ENCODE results near the gene SNRPN.
"Not testable (repeated sequence)": the region's sequence is repeated elsewhere in the genome, so short reads cannot be mapped to it uniquely, and the experiment has no call there.

Gene SNRPN

GRCh38 chr15:24971772-24972171 is 17.0 kb downstream of the SNRPN start:
- DNase-seq, result no peak

GRCh38 chr15:24972707-24973106 is 17.9 kb downstream of the SNRPN start:
- not testable (repeated sequence) for DNase-seq

- no peak for DNase-seq
Measured at GRCh38 chr15:24976932-24977331, 22.1 kb downstream of the SNRPN start.

GRCh38 chr15:24977686-24978085 is 22.9 kb downstream of the SNRPN start:
- DNase-seq, result no peak

GRCh38 chr15:24985224-24985623 is 30.4 kb downstream of the SNRPN start:
- DNase-seq, result no peak

GRCh38 chr15:24986653-24987052 is 31.9 kb downstream of the SNRPN start:
- DNase-seq, result no peak

- no peak for DNase-seq
Measured at GRCh38 chr15:25019434-25019833, 64.6 kb downstream of the SNRPN start.

GRCh38 chr15:25022233-25022632 is 67.4 kb downstream of the SNRPN start:
- peak; percentile 82 for DNase-seq

Measured in hematopoietic multipotent progenitor cell treated with erythropoietin and hydrocortisone succinate and interleukin-3 and kit ligand, for 8 days (in vitro differentiated cells).